GM18867 (cell line): ENCODE results near the gene CEP170B.

ENCODE experiments used
- ATAC-seq: cut with Tn5 transposase; IDR thresholded peaks from one replicate; pipeline ENCODE4 v1.9.1; 2021; ENCODE audit warnings: mild to moderate bottlenecking, moderate library complexity; ENCODE audit not compliant: unreplicated experiment

The CEP170B gene

DNA sequence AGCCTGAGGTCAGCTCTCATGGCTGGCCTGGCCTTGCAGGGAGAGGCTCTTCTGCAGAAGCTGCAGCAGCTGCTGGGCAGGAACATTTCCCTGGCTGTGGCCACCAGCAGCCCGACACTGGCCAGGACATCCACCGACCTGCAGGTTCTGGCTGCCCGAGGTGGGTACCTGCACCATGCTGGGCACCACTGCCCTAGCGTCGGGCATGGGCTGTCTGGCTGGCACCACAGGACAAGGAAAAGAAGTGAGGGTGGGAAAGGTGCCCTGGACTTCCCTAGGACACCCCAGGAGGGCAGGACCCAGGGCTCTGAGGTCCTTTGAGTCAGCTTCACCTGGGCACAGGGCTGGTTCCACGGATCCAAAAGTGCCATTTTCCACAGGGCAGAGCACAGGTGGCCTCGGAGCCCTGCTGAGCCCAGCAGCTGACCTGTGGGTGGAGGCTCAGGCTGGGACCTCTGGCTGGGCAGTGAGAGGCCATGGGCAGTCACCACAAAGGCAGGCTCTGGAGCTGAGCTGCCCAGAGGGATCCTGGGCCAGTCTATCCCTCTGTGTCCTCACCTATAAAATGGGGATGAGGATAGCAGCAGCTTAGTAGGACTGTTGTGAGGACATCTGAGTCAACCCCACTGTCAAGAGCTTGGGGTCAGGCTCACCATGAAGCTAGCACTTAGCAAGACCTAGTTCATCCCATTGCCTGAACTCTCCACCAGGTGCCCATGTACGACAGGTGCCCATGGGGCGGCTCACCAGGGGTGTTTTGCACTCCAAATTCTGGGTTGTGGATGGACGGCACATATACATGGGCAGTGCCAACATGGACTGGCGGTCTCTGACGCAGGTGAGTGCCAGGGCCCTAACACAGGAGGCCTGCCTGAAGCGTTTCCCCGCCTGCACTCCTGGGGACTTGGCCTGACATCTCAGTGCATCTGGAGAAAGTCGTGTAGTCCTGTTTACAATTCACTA, 64.5 kb downstream of the CEP170B start:
- ATAC-seq: no peak

DNA sequence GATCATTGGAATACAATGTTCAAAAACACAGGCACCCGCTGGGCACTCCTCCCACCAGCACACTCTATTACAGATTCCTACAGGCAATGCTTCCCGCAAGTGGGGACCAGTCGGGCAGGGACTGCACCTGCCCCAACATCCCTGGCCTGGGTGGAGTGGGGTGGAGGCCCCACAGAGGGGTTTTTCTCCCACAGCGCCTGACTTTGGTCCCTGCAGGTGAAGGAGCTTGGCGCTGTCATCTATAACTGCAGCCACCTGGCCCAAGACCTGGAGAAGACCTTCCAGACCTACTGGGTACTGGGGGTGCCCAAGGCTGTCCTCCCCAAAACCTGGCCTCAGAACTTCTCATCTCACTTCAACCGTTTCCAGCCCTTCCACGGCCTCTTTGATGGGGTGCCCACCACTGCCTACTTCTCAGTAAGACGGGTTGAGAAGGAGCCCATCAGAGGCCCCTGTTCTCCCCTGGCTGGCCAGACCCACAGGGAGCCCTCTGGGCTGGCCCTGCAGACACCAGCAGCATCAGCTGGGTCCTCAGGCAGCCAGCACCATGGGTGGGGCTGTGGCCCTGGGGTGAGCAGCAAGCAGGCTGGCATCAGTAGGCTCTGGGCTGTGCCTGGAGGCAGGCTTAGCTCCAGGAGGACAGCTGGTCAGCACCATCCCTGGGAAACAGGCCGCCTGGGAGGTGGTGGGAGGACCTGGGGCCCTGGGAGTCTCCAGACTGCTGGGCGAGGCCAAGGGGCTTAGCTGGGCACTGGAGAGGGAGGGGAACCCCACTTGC, 65.6 kb downstream of the CEP170B start:
- ATAC-seq: no peak

DNA sequence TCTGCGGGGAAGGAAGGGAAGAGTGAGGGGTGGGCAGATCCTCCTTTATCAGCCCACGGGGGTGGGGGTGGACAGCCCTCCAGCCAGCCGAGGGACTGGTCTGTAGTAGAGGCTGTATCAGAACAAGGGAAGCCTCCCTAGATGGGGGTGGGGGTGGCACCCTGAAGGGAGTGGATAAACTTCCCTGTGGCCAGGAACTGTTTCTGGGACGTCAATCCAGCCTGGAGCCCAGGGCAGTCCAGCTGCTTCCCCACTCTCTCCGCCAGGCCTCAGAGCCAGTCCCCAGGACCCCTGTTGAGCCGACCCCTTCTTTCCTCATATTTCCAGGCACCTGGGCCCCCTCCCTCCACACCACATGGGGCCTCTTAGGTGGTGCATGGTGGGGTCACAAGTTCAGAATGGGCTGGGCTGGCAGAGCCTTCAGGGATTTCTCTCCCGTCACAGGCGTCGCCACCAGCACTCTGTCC, 66.3 kb downstream of the CEP170B start:
- no peak for ATAC-seq

DNA sequence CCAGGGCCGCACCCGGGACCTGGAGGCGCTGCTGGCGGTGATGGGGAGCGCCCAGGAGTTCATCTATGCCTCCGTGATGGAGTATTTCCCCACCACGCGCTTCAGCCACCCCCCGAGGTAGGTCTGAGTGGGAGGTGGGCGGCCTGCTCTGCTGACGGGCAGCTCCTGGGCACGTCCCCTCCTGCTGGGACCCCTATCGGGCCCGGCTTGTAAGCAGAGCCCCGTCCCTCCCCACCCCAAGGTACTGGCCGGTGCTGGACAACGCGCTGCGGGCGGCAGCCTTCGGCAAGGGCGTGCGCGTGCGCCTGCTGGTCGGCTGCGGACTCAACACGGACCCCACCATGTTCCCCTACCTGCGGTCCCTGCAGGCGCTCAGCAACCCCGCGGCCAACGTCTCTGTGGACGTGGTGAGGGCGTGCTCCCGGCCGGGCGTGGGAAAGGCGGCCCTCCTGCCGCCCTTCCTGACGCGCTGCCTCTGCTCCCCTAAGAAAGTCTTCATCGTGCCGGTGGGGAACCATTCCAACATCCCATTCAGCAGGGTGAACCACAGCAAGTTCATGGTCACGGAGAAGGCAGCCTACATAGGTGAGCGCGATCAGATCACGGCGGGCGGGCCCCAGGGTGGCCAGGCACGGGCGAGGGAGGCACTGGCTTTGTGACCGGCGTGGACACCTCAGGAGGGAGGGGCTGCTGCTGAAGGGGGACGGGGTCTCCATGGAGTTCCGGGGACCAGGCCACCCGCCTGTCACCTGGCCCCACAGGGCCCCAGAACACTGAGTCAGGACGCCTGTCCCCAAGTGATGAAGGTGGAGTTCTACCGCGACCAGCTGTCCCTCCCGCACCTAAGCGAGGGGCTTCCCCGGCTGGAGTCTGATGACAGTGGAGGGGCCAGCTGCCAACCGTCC, 67.0 kb downstream of the CEP170B start:
- ATAC-seq: no peak

DNA sequence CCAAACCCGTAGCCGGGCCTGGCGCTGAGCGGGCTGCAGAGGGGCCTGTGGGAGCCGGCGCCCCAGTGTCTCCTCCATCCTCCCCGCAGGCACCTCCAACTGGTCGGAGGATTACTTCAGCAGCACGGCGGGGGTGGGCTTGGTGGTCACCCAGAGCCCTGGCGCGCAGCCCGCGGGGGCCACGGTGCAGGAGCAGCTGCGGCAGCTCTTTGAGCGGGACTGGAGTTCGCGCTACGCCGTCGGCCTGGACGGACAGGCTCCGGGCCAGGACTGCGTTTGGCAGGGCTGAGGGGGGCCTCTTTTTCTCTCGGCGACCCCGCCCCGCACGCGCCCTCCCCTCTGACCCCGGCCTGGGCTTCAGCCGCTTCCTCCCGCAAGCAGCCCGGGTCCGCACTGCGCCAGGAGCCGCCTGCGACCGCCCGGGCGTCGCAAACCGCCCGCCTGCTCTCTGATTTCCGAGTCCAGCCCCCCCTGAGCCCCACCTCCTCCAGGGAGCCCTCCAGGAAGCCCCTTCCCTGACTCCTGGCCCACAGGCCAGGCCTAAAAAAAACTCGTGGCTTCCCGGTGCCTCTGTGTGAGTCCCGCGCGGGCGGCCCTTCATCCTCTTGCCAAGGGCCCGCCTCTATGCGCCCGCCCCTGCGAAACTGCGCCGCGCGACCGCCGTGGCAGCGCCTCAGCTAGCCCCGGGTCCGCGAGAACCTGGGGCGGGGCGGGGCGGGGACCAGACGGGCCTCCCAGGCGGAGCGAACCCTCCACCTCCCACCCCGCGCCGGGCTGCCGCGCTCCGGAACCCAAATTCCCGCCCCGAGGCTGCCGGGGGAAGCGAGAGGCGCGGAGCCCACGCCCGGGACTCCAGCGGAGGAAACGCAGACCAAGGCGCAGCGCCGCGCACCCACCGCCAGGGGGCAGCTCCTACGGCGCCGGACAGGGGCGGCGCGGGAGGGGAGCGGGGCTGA, 67.9 kb downstream of the CEP170B start:
- peak; percentile 54 for ATAC-seq

GRCh38 chr14:104933746-104934733, 69.0 kb downstream of the CEP170B start:
- no peak for ATAC-seq

- ATAC-seq: no peak
Measured at GRCh38 chr14:104935026-104935650, 70.1 kb downstream of the CEP170B start.

DNA sequence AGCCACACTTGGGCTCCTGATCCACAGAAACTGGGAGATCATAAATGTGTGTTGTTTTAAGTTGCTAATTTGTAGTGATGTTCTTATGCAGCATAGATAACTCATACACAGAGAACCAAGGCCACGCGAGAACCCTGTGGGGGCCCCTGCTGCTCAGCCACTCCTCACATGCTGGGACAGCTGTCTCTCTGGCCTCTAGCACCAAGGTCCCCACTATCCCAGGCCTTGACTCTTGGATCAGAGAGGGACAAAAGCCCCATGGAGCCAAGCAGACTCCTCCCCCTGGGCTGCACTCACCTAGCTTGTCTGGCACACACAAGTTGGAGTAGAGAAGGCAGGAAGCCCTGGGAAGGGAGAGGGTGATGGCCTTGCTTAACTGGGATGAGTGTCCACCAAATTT, 70.9 kb downstream of the CEP170B start:
- no peak for ATAC-seq

- ATAC-seq: no peak
Measured at GRCh38 chr14:104936361-104937155, 71.5 kb downstream of the CEP170B start.

DNA sequence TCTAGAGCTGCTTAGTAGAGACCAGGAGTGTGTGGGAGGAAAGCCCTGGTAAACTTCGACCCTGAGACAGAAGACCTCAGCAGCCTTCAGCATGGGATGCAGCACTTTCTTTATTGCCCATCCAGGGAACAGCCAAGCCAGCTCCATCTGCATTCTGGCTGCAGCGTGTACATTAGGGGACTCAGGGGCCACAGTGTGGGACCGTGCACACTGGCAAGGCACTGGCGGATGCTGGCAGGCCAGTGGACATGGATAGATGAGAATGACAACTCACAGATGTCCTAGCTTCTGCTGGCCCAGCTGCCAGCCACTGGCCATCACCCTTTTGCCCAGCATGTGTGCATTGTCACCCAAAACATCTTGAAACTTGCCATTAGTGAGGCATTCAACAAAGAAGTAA, 72.1 kb downstream of the CEP170B start:
- ATAC-seq: no peak

GRCh38 chr14:104937694-104938365, 72.8 kb downstream of the CEP170B start:
- ATAC-seq: no peak

- no peak for ATAC-seq
Measured at GRCh38 chr14:104938436-104938835, 73.4 kb downstream of the CEP170B start.

DNA sequence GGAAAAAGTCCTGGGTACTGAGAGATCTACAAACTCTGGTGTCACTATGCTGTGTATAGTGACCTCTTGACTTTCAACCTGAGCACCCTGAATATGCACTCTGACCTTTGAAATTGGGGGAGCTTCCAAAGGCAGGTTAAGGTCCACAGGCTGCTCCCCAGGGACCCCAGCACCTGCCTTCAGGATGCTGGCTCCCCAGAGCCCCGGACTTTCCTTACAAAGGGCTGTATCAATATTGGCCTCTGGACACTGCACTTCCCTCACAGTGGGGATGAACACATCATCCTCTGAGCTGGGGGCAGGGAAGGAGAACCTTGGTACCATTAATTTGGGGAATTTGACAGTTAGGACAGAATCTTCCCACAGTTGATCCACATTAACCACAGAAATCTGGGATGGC, 73.9 kb downstream of the CEP170B start:
- ATAC-seq: no peak

DNA sequence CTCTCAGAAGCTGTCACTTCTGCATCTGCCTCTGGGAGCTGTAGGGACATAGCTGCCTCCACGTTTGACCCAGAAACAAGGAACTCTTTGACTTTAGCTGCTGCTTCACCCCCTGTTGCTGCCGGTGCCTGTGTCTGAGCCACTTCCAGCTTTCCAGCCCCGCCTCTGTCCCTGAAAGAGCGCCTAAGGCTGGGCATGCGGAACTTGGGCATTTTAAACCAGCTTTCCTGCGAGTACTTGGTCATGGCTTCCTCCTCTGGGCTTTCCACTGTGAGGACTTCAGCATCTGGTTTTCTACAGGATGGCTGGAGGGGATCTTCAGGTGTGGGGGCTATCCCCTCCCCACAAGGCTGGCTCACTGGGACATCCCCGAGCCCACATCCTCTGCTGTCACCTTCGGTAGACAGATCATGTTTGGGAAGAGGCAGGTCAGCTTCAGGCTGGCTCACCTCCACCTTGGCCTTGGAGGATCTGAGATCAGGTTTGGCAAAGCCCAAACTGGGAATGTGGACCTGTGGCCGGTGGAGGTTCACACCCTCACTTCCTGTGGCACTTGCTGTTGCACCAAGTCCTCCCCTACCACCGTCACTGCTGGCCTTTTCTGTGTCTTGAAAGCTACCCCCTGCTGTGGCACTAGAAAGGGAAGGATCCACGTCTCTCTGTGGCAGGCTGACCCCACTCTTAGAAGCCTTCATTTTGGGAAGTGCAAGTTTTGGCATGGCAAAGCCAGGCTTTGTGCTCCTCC, 74.8 kb downstream of the CEP170B start:
- no peak for ATAC-seq

GRCh38 chr14:104940526-104941150, 75.6 kb downstream of the CEP170B start:
- ATAC-seq: no peak
